Measurements from ENCODE around the gene HPN. TPM values are rescaled to one million over a fixed set of nuclear protein-coding genes. Genes with fewer than 3 reads are reported as not detected.

Gene HPN
- total and polyA plus RNA-seq, 2 of the 13 experiments (the other 11 are each of a cell fraction or from before 2014, with no cell fraction given): 46.7 to 261 TPM

GRCh38 chr19:35114353-35115176 lies 73.0 kb downstream of the HPN start (continued):
- TF ChIP-seq ZFP36 (IDR thresholded peaks at IDR 0.05; ENCODE audit: borderline replicate concordance, low read depth, low read length, partially characterized antibody): no peak
- peak; percentile 52; the same call in 1 of the 2 replicates for TF ChIP-seq GATAD2A (CRISPR knock-in tag; IDR thresholded peaks at IDR 0.05)
- TF ChIP-seq, protein P1, sequence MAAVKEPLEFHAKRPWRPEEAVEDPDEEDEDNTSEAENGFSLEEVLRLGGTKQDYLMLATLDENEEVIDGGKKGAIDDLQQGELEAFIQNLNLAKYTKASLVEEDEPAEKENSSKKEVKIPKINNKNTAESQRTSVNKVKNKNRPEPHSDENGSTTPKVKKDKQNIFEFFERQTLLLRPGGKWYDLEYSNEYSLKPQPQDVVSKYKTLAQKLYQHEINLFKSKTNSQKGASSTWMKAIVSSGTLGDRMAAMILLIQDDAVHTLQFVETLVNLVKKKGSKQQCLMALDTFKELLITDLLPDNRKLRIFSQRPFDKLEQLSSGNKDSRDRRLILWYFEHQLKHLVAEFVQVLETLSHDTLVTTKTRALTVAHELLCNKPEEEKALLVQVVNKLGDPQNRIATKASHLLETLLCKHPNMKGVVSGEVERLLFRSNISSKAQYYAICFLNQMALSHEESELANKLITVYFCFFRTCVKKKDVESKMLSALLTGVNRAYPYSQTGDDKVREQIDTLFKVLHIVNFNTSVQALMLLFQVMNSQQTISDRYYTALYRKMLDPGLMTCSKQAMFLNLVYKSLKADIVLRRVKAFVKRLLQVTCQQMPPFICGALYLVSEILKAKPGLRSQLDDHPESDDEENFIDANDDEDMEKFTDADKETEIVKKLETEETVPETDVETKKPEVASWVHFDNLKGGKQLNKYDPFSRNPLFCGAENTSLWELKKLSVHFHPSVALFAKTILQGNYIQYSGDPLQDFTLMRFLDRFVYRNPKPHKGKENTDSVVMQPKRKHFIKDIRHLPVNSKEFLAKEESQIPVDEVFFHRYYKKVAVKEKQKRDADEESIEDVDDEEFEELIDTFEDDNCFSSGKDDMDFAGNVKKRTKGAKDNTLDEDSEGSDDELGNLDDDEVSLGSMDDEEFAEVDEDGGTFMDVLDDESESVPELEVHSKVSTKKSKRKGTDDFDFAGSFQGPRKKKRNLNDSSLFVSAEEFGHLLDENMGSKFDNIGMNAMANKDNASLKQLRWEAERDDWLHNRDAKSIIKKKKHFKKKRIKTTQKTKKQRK (IDR thresholded peaks at IDR 0.05; ENCODE audit: low read length): no peak
- peak; percentile 21 for TF ChIP-seq SRSF1 (optimal IDR thresholded peaks at IDR 0.05; ENCODE audit: low read depth, low read length)
- no peak for TF ChIP-seq ZNF274 (CRISPR knock-in tag; IDR thresholded peaks at IDR 0.05)
- no peak for TF ChIP-seq ZNF776 (CRISPR knock-in tag; IDR thresholded peaks at IDR 0.05)
- no peak for TF ChIP-seq MZF1 (CRISPR knock-in tag; IDR thresholded peaks at IDR 0.05; ENCODE audit: borderline replicate concordance)
- TF ChIP-seq KLF12 (CRISPR knock-in tag; IDR thresholded peaks at IDR 0.05; ENCODE audit: borderline replicate concordance): no peak
- TF ChIP-seq SMC3 (IDR thresholded peaks at IDR 0.05; ENCODE audit: low read length): peak; percentile 63
- no peak for TF ChIP-seq GRHL1 (CRISPR knock-in tag; conservative IDR thresholded peaks at IDR 0.05)
- no peak for TF ChIP-seq ZNF841 (CRISPR knock-in tag; IDR thresholded peaks at IDR 0.05; ENCODE audit: borderline replicate concordance)
- TF ChIP-seq, protein P2, sequence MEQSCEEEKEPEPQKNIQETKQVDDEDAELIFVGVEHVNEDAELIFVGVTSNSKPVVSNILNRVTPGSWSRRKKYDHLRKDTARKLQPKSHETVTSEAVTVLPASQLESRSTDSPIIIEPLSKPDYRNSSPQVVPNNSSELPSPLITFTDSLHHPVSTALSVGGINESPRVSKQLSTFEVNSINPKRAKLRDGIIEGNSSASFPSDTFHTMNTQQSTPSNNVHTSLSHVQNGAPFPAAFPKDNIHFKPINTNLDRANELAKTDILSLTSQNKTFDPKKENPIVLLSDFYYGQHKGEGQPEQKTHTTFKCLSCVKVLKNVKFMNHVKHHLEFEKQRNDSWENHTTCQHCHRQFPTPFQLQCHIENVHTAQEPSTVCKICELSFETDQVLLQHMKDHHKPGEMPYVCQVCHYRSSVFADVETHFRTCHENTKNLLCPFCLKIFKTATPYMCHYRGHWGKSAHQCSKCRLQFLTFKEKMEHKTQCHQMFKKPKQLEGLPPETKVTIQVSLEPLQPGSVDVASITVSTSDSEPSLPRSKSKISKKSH (CRISPR knock-in tag; IDR thresholded peaks at IDR 0.05; ENCODE audit: borderline replicate concordance): no peak
- TF ChIP-seq, protein P3, sequence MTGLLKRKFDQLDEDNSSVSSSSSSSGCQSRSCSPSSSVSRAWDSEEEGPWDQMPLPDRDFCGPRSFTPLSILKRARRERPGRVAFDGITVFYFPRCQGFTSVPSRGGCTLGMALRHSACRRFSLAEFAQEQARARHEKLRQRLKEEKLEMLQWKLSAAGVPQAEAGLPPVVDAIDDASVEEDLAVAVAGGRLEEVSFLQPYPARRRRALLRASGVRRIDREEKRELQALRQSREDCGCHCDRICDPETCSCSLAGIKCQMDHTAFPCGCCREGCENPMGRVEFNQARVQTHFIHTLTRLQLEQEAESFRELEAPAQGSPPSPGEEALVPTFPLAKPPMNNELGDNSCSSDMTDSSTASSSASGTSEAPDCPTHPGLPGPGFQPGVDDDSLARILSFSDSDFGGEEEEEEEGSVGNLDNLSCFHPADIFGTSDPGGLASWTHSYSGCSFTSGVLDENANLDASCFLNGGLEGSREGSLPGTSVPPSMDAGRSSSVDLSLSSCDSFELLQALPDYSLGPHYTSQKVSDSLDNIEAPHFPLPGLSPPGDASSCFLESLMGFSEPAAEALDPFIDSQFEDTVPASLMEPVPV (CRISPR knock-in tag; IDR thresholded peaks at IDR 0.05): no peak
- TF ChIP-seq ATF7-NPFF (CRISPR knock-in tag; IDR thresholded peaks at IDR 0.05; ENCODE audit: low read depth): no peak
- peak; percentile 28; the same call in 1 of the 2 replicates for TF ChIP-seq ZFP91 (CRISPR knock-in tag; IDR thresholded peaks at IDR 0.05; ENCODE audit: borderline replicate concordance)
- no peak for TF ChIP-seq IRF2 (CRISPR knock-in tag; IDR thresholded peaks at IDR 0.05)
- TF ChIP-seq RCOR2 (CRISPR knock-in tag; IDR thresholded peaks at IDR 0.05): no peak
- TF ChIP-seq ZFYVE20 (CRISPR knock-in tag; IDR thresholded peaks at IDR 0.05; ENCODE audit: borderline replicate concordance, low read depth): no peak
